GM18517 (cell line): Measurements from ENCODE around the gene MICU1.
"Not testable (repeated sequence)": the region's sequence is repeated elsewhere in the genome, so short reads cannot be mapped to it uniquely, and the experiment has no call there.

Experiments used
- ATAC-seq: cut with Tn5 transposase; IDR thresholded peaks from one replicate; pipeline ENCODE4 v1.9.1; 2021; ENCODE audit warnings: mild to moderate bottlenecking, moderate library complexity; ENCODE audit not compliant: unreplicated experiment

The MICU1 gene

DNA sequence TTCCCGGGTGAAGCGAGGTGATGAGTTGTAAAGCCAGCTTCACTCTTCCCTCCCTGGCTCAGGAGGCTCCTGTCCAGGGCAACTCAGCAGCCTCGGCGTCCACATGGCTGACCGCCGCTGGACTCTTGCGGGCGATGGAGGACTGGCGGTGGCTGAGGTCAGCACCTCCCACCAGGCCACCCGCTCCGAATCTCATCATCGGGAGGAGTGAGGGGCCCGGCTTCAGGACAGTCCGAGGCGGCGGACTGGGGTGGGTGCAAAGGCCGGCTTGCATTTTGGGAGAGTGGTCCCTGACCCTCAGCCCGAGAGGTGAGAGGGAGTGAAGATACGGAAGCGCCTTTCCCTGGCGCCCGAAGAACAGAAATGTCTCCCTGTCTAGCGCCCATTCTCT is 271.9 kb downstream of the MICU1 start:
- ATAC-seq: peak; percentile 16

DNA sequence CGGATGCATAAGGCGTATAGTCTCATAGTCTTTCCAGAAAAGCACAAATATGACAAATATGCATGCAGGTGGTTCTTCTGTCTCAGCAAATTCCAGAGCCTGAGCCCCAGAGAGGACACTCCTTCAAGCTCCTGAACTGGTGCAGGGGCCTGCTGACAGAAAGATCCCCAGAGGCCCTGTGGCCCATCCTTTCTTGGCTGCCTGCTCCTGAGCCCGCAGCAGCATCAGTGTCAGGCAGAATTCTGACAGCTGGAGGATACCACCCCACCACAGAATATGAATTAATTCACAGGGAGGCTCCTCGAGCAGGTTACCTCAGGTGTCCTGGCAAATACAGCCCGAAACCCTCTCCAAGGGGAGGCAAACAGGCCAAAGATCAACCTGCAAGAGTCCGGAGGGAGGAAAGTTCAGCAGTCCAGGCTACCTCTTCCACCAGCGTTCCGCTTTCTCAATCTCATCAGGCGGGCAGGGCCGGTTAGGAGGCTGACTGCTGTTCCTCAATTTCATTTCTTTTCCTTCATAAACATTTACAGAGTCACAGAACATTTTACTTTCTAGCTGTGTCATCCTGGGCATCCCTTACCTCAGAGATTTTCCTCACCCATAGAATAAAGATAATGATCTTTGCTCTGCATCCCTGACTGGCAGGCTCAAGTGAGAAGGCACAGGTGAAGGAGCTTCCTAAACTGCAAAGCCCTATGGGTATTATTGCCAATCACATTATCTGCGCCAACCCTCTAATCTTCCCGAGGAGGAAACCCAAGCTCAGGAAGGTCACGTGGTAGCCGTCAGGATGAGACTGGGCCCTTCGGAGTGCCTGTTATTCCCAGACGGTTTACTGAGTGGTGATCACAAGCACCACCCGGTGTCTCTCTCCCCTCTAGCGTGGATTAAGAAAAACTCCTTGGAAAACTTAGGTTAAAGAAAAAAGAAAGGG is 272.6 kb downstream of the MICU1 start:
- ATAC-seq: no peak

DNA sequence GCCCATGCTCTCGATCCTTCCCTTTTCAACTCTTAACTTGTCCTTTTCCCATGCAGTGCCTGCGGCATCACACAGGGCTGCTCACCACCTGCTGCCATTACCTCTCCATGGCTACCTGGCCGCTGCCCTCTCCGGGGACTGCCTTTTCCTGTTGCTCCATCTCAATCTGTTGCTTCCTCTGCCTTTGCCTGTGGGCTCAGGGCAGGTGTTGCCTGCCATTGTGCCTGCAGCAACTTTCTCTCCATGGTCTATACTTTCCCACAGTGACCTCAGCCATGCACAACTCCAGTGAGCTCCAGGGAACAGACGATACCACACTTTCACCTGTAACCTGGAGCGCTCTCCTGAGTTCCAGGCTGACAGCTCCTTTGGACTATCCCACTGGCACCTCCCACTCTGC is 274.4 kb downstream of the MICU1 start:
- ATAC-seq: no peak

DNA sequence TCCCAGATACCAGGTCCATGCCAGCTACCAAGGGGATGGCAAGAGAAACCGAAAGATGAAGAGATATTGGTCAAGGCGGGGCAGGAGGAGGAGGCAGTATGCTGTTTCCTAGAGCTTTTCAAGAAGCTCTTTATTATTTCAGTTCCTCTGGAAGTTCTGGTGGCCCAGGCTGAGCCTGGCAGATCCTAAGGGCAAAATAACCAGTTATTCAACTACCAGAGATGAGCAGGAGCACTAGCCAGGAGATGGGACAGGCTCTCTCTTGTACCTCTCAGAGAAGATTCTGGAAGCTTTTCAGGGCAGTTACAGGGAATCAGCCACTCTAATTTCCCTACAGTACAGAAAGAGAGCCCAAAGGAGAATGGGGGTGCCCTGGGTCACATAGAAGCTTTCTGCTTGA is 276.4 kb downstream of the MICU1 start:
- ATAC-seq: no peak

DNA sequence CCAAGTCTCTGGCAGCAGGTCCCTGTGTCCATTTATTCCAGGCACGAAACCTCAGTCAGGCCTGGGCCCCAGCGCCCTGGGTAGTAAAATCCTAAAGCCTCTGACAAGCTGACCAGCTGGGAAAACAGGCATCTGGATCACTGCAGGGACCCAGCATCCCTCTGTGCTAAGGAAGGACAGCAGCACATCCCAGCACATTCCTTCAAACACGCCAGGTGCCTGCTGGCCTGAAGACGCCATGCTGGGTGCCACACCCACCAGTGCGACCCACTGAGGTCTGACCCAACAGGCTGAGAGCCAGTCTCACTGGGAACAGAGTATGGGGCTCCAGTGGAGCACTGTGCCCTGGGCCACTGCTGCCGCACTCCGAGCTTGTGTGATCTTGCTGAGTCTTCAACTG is 277.6 kb downstream of the MICU1 start:
- no peak for ATAC-seq

DNA sequence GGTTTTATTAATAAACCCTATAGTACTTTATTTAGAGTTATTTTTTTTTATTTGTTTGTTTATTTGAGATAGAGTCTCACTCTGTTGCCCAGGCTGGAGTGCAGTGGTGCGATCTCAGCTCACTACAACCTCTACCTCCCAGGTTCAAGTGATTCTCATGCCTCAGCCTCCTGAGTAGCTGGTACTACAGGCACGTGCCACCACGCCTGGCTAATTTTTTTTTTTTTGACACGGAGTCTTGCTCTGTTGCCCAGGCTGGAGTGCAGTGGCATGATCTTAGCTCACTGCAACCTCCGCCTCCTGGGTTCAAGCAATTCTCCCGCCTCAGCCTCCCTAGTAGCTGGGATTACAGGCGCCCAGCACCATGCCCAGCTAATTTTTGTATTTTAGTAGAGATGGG is 279.8 kb downstream of the MICU1 start:
- not testable (repeated sequence) for ATAC-seq

DNA sequence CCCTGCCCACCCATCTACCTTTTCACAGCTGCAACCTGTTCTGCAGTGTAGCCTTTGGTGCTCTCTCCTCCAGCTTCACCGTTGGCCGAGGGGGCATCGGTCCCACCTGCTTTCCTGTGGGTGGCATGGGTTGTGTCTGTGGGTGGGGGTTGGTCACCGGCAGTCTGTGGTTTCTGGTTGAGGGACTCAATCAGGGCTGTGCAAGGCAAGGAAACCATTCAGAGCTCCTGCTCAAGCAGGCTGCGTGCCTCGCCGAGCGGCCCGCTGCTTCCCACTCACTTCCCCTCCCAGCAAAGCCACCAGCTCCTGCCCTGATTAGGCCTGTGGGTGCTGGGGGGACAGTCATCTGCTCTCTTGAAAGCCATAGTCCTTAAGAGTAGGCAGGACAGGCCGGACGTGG is 280.9 kb downstream of the MICU1 start:
- no peak for ATAC-seq

DNA sequence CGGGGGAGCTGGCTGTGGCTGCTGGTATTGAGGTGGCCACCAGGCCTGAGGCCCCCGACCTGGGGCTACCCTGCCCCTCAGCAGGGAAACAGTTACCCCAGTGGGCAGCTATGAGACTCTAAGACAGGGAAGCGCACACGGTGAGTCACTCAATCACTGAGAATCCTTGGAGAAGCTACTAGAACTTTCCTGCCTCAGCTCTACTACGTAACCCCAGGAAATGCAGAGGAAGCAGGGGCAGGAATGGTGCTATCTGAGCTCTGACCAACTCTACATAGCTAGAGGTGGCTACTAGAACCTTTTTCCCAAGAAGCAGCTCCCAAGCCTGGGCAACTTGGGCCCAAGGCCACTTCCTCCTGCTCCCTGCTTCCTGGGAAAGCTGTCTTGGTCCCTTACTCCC is 283.0 kb downstream of the MICU1 start:
- ATAC-seq: no peak

DNA sequence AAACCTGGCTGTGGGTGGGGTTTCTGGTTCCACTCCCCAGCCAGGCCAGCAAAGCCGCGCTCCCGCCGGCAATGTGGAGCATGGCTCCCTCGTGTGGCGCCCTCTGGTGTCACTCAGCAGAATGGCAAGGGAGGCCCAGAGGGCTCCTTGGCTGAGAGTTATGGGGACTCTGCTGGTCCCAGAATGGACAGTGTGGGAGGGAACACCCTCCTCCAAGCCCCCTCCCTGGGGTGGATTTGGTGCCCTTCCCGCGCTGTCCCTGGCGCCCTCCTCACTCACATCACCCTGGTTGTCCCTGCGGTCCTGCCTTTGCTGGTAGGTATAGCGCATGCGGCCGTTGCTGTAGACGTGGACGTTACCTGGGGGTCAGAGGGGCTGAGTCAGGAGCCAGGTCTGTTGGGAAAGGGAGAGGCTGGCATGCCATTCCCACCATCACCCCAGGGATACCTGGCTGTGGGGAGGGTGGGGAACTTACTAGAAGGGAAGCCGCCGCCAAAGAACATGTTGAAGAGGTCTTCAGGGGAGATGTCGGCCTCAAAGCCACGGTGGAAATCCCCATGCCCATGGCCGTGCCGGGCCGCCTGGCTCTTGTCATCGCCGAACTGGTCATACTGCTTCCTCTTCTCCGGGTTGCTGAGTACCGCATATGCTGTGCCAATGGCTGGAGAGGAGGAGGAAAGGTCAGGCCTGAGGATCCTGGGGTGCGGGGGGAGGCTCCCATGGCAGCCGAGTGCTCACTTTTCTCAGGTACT is 285.2 kb downstream of the MICU1 start:
- peak; percentile 38 for ATAC-seq

DNA sequence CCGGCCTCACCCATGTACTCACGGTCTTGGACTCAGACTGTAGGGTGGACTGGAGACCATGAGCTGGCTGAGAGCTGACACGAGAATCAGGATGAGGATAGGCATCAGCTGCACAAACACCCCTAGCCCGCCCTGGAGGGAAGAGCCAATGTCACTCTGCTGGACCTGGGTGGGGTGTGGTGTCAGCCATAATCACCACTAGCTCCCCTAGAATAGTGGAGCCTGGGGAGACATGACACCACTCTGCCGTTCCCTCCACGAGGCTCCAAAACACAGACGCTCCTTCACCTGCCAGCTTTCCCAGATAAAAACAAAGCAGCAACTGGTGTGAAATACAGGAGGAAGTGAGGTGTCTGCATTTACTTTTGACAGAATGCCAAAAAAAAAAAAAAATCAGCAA is 287.7 kb downstream of the MICU1 start:
- no peak for ATAC-seq

DNA sequence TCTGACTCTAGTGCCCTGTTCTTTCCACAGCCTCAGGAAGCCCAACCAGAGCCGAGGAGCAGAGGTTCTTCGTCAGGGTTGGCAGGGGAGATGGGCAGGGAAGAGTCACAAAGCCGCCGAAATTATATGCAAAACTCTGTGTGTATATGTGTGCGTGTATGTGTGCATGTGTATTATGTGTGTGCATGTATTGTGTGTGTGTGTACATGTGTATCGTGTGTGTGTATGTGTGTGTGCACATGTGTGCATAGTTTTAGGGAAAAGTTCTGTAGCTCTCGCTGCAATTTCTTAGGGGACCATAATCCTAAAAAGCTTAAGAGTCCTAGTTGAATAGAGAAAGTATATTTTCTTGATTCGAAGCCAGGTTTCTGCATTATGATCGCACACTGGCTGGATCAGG is 288.2 kb downstream of the MICU1 start:
- no peak for ATAC-seq

DNA sequence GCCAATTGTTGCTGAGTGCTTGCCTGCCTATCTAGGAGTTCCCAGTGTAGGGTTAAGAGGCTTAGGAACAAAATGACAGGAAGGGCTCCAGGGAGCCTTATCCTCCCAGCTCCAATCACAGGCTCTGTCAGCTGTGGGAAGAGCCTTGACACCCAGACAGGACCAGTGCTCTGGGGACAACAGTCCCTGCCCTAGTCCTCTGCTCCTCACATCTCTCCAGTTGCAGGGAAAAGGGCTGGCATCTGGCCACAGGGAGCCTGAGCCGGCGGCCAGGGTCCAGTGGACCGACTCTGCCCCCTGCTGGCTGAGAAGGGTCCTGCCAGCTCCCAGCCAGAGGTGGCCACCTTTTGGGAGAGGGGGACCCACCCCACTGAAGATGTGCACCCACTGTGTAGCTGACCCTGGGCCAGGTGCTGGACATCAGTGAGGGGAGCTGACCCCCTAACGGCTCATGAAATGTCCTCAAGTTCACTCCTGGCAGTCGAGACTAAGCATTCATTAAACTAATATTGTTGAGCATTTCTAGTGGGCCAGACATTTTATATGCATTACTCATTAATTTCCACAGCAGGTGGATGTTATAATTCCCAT is 288.7 kb downstream of the MICU1 start:
- ATAC-seq: no peak

DNA sequence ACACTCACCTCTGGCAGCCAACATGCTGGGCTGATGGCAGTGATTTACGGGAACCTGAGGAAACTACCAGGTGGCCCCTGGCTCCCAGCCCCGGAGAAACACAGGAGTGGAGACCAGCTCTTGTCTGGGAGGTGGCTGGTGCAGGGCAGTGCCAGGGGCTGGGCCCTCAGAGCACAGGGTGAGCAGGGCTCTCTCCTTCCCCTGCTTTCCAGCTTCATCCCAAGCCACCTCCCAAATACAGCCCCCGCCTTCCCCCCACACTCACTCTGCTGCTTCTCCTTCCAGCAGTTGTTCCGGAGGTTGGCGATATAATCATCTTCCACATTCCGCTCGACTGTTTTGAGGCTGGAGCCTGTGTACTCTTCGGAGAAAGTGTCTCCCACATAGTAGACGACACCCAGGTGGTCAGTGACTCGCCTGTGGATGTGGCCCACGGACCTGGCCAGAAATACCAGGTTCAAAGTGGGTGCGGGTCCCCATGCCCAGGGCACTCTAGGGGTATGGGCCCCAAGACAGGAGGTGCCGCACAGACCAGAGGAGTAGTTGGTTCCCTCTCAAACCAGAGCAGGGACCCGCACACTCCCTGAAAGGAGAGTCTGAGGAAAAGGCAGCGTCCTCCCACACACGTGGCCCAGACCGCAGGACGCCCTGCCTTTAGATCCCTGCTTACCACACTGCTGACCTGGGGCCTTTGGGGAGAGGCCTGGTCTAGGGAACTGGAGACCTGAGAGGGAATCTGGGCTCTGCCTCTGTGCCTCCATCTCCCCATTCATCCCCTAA is 289.4 kb downstream of the MICU1 start:
- ATAC-seq: no peak

DNA sequence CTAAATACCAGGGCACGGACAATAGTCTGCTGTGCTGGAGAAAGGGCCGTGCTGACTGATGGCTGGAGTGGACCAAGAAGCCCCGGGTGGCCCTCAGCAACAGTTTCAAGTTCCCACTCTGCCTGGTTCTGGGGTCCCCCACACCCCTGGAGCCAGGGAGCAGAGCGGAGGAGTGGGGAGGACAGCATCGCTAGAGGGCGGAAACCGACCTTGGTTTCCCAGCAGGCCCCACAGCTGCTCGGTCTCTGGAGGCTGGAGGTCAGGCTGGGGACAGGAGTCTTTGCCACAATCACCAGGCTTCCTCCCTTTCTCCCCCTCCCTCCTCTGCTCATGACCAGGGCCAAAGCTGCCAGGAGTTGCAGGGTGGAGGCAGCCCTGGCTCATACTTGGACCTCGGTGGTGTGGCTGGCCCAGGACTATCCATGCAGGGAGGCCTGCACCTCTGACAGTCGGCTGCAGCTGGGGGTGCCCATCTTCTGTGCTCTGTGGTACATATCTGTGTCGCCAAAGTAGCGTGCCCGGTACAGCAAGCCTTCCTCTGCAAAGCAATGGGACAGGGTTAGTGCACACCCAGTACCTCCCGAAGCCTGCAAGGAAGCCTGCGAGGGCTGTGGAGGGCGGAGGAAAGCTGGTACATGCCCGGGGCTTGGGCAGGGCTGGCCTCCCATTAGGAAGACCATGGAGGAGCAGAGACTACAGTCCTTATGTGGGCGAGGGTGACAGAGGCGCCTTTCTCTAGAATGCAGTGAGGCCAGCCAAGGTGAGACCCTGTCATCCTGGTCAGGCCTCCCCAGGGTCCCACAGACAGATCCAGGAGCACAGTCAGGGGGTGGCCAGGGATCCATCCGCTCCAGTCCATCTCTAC is 290.3 kb downstream of the MICU1 start:
- ATAC-seq: peak; percentile 38

DNA sequence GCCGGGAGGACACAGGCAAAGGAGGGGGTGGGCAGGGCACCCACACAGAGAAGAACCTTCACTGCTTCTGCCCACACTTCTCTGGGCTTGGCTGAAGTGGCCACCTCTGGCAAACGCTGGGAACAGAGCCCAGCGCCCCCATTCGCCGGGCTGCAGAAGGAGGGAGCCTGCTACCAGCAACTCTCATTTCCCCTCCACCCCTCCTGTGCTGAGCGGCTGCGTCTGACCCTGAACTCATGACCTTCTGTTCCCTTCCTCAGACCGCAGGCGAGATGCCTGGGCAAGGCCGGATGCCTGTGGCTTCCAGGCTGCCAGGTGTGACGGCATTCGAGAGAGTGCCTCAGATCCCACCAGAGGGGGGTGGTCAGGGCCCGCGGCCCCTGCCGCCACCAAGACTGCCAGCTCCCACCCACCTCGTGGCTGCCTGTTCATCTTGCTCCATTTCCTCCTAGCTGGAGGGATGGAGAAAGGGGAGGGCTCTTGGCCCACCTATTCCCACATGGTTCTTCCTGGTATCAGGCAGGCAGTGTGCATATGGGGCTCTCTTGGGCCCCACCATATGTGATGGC is 291.0 kb downstream of the MICU1 start:
- ATAC-seq: peak; percentile 67

DNA sequence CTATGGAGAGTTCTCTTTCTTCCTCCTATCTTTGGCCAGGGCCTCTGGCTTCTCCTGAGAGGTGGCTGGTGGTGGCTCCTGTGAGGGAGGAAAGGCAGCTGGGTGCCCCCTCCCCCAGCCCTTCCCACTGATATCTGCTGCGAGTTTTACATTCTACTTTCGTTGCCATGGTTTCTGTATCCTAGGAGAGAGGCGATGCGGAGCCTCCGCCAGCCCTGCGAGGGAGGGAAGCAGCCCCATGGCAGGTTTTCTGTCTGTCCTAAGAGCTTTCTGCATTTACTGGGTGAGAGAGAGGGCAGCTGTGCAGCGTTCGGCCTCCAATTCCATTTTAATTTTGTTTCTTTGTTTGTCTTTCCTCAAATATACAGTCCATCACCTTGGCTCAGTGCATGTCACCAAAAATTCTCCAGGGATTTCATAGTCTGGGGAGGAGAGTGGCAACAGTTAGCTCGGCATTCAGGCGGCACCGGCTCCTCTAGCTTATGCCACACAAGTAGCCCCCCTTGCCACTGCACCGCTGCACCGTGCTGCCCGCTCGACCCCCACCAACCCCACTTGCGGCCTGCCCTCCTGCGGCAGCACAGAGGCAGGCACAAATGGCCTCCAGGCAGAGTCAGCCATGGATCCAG is 291.6 kb downstream of the MICU1 start:
- no peak for ATAC-seq

DNA sequence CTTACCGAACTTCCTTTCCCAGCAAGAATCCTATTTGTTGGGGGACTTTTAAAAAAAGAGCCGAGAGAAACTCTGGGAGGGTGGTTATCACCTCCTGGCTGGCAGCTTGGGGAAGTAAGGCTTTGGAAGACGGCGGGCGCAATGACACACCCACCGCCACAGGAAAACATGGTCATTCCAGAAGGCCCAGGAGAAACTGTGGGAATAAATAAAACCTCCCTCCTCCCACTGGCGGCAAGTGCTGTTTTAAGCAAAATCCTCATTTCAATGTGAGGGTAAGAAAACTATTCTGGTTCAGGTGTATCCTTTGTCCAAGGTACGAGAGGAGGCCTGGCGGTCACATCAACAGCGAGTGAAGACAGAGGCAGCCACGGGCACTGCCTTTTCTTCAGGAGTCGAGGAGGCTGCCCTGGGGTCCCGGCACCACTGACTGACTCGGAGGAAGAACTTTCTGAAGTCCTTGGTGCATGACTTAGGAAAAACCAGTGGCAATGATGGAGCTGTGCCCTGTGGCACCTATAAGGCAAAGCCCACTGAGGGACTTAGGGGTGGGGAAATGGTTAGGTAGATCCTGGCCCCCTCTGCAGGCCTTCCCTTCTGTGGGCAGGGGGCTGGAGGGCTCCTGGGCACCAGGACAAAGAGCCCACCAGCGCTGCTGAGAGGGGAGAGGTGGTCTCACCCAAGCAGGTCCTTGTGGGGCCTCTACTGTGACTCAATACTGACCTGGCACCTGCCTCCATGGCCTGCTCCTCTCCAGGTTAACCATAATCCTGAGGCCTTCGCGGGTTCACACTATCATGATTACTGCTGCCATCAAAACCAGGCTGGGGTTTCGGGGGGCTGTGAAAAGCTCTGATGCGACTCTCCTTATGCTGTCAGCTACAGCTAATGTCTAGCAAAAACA is 292.5 kb downstream of the MICU1 start:
- ATAC-seq: no peak

DNA sequence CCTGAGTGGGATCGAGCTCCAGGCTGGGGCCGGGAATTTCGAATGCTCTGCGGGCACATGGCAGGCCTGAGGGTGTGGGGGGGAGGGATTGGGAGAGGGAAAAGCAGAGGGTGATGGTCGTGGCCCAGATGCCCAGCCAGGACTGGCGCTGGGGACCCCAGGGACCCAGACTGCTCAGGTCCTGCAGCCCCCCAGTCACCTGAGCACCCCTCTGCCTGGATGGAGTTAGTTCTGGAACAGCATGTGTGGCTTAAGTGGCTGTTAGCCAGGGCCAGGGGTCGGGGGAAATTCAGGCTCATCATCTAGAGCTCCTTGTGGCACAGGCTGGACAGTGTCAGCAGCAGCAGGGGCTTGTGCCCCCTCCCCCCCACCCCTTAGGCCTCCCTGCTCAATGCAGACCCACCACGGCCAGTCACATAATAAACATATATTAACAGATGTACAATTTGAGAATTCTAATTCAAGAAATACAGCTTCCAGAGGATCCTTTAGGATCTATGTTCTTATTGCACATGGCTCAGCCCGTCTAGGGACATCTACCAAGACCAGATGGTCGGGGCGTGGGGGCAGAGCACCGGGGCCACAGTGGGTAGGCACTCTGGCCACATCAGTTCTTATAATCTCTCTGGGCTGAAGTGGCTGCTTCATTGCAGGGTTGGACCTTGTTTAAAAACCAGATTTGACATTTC is 293.3 kb downstream of the MICU1 start:
- no peak for ATAC-seq
